HEK293 (cell line): ENCODE measurements around the gene ARL8B.
A peak's percentile ranks its signal among the peaks of the same experiment; 100 is the strongest.

Experiments used
- CTCF ChIA-PET: fragments of 350-600 bp; formaldehyde crosslinking; extraction: SDS; loops from one replicate; lab custom pipeline; 2021; ENCODE audit warnings: antibody characterized with exemption; lab: Yijun Ruan, JAX
- POLR2A ChIA-PET: fragments of 300-600 bp; formaldehyde crosslinking; extraction: SDS; loops from one replicate; lab custom pipeline; 2020; ENCODE audit warnings: antibody characterized with exemption, inconsistent platforms; lab: Yijun Ruan, JAX
- H3K27ac ChIP-seq: fragments of 200-500 bp; sonication (Bioruptor generic); 2 replicates; pipeline ENCODE4 v1.5.1; 2014; ENCODE audit warnings: low read depth, low read length, control low read depth, inconsistent platforms; ENCODE audit errors: extremely low read depth
- H3K36me3 ChIP-seq, 2 experiments: fragments of 200-500 bp in 1 of 2; sonication (Bioruptor generic) in 1 of 2; 1 replicate in 1 of 2; 2 replicates in 1 of 2; pipeline ENCODE4 v1.5.1; 2014 to 2017; ENCODE audit warnings: inconsistent platforms in 2 of 2, low read length in 2 of 2; ENCODE audit not compliant: control insufficient read depth in 2 of 2, insufficient read depth in 1 of 2
- H3K4me1 ChIP-seq: fragments of 200-500 bp; sonication (Bioruptor generic); 2 replicates; pipeline ENCODE4 v1.5.1; 2014; ENCODE audit warnings: mild to moderate bottlenecking, low read length, inconsistent platforms; ENCODE audit not compliant: control insufficient read depth, insufficient read depth
- H3K4me3 ChIP-seq: 2 replicates; pipeline ENCODE4 v1.5.1; 2011; ENCODE audit warnings: low read depth, mild to moderate bottlenecking, control low read depth, low read length, moderate library complexity
- H3K9me3 ChIP-seq: fragments of 200-500 bp; sonication (Bioruptor generic); 2 replicates; pipeline ENCODE4 v1.5.1; 2014; ENCODE audit warnings: low read depth, low read length, inconsistent platforms; ENCODE audit not compliant: control insufficient read depth, insufficient read depth
- BCL11B ChIP-seq: fragments of 450-650 bp; formaldehyde crosslinking; IDR thresholded peaks from 2 replicates; pipeline ENCODE4 v1.5.1; 2016; ENCODE audit warnings: low read depth, missing biosample characterization, missing genetic modification characterization
- CTCF ChIP-seq: fragments of 450-650 bp; formaldehyde crosslinking; IDR thresholded peaks from 2 replicates; pipeline ENCODE4 v1.5.1; 2016; ENCODE audit warnings: missing biosample characterization, missing genetic modification characterization
- MZF1 ChIP-seq: fragments of 450-650 bp; formaldehyde crosslinking; IDR thresholded peaks from 2 replicates; pipeline ENCODE4 v1.5.1; 2017; ENCODE audit warnings: missing biosample characterization, missing genetic modification characterization, borderline replicate concordance
- PBX3 ChIP-seq: sonication (generic); formaldehyde crosslinking; IDR thresholded peaks from 2 replicates; pipeline ENCODE4 v1.8.1; 2022; ENCODE audit warnings: mild to moderate bottlenecking, moderate library complexity, missing genetic modification reagents
- TRIM28 ChIP-seq: IDR thresholded peaks from 2 replicates; pipeline ENCODE4 v1.6.1; 2011; ENCODE audit warnings: low read length, control low read depth, borderline replicate concordance
- TSHZ1 ChIP-seq: fragments of 450-650 bp; formaldehyde crosslinking; IDR thresholded peaks from 2 replicates; pipeline ENCODE4 v1.5.1; 2016; ENCODE audit warnings: missing biosample characterization, missing genetic modification characterization, borderline replicate concordance
- WT1 ChIP-seq: fragments of 450-650 bp; formaldehyde crosslinking; IDR thresholded peaks from 2 replicates; pipeline ENCODE4 v1.5.1; 2016; ENCODE audit warnings: missing biosample characterization, missing genetic modification characterization
- ZBTB17 ChIP-seq: fragments of 450-650 bp; formaldehyde crosslinking; IDR thresholded peaks from 2 replicates; pipeline ENCODE4 v1.5.1; 2016; ENCODE audit warnings: missing biosample characterization, missing genetic modification characterization
- ZFP41 ChIP-seq: fragments of 450-650 bp; formaldehyde crosslinking; IDR thresholded peaks from 2 replicates; pipeline ENCODE4 v1.5.1; 2016; ENCODE audit warnings: missing biosample characterization, missing genetic modification characterization, borderline replicate concordance
- ZNF114 ChIP-seq: fragments of 450-650 bp; formaldehyde crosslinking; IDR thresholded peaks from 2 replicates; pipeline ENCODE4 v1.5.0; 2017; ENCODE audit warnings: missing biosample characterization, missing genetic modification characterization
- ZNF133 ChIP-seq: fragments of 450-650 bp; formaldehyde crosslinking; IDR thresholded peaks from 2 replicates; pipeline ENCODE4 v1.5.1; 2016; ENCODE audit warnings: missing biosample characterization, missing genetic modification characterization
- ZNF155 ChIP-seq: fragments of 450-650 bp; formaldehyde crosslinking; IDR thresholded peaks from 2 replicates; pipeline ENCODE4 v1.5.1; 2016; ENCODE audit warnings: missing biosample characterization, missing genetic modification characterization
- ZNF157 ChIP-seq: fragments of 450-650 bp; formaldehyde crosslinking; IDR thresholded peaks from 2 replicates; pipeline ENCODE4 v1.5.1; 2016; ENCODE audit warnings: missing biosample characterization, missing genetic modification characterization
- ZNF239 ChIP-seq: fragments of 450-650 bp; formaldehyde crosslinking; IDR thresholded peaks from 2 replicates; pipeline ENCODE4 v1.5.1; 2016; ENCODE audit warnings: missing biosample characterization, missing genetic modification characterization
- ZNF274 ChIP-seq, 2 experiments: fragments of 200-500 bp in 1 of 2; fragments of 450-650 bp in 1 of 2; sonication (Bioruptor generic) in 1 of 2; formaldehyde crosslinking in 1 of 2; IDR thresholded peaks; 2 replicates each; pipeline versions ENCODE4 v1.5.1 to v1.6.1; 2014 to 2016; ENCODE audit warnings: borderline replicate concordance in 1 of 2, inconsistent platforms in 1 of 2, low read length in 1 of 2, missing biosample characterization in 1 of 2, missing genetic modification characterization in 1 of 2
- ZNF324 ChIP-seq: fragments of 450-650 bp; formaldehyde crosslinking; IDR thresholded peaks from 2 replicates; pipeline ENCODE4 v1.5.1; 2016; ENCODE audit warnings: missing biosample characterization, missing genetic modification characterization
- ZNF335 ChIP-seq: fragments of 450-650 bp; formaldehyde crosslinking; conservative IDR thresholded peaks from 2 replicates; pipeline ENCODE4 v1.5.1; 2016; ENCODE audit warnings: missing biosample characterization, missing genetic modification characterization
- ZNF366 ChIP-seq: fragments of 450-650 bp; formaldehyde crosslinking; conservative IDR thresholded peaks from 2 replicates; pipeline ENCODE4 v1.5.1; 2016; ENCODE audit warnings: missing biosample characterization, missing genetic modification characterization
- ZNF529 ChIP-seq: fragments of 450-650 bp; formaldehyde crosslinking; IDR thresholded peaks from 2 replicates; pipeline ENCODE4 v1.5.1; 2017; ENCODE audit warnings: missing genetic modification characterization, missing biosample characterization; ENCODE audit not compliant: insufficient replicate concordance
- ZNF548 ChIP-seq: fragments of 450-650 bp; formaldehyde crosslinking; IDR thresholded peaks from 2 replicates; pipeline ENCODE4 v1.5.1; 2016; ENCODE audit warnings: missing biosample characterization, missing genetic modification characterization
- ZNF610 ChIP-seq: fragments of 450-650 bp; formaldehyde crosslinking; IDR thresholded peaks from 2 replicates; pipeline ENCODE4 v1.5.1; 2016; ENCODE audit warnings: missing biosample characterization, missing genetic modification characterization, borderline replicate concordance
- ZNF623 ChIP-seq: fragments of 450-650 bp; formaldehyde crosslinking; IDR thresholded peaks from 2 replicates; pipeline ENCODE4 v1.5.1; 2016; ENCODE audit warnings: missing biosample characterization, missing genetic modification characterization
- ZNF660 ChIP-seq: fragments of 450-650 bp; IDR thresholded peaks from 2 replicates; pipeline ENCODE4 v1.5.1; 2018; ENCODE audit warnings: missing biosample characterization, mild to moderate bottlenecking, missing genetic modification characterization
- ZNF704 ChIP-seq: fragments of 450-650 bp; formaldehyde crosslinking; IDR thresholded peaks from 2 replicates; pipeline ENCODE4 v1.5.1; 2016; ENCODE audit warnings: missing biosample characterization, missing genetic modification characterization
- ZXDB ChIP-seq: fragments of 450-650 bp; formaldehyde crosslinking; IDR thresholded peaks from 2 replicates; pipeline ENCODE4 v1.5.1; 2016; ENCODE audit warnings: missing biosample characterization, missing genetic modification characterization
- TF ChIP-seq, protein P1 (sequence below): fragments of 450-650 bp; formaldehyde crosslinking; IDR thresholded peaks from 2 replicates; pipeline ENCODE4 v1.5.1; 2017; ENCODE audit warnings: missing biosample characterization, missing genetic modification characterization

ARL8B gene

DNA sequence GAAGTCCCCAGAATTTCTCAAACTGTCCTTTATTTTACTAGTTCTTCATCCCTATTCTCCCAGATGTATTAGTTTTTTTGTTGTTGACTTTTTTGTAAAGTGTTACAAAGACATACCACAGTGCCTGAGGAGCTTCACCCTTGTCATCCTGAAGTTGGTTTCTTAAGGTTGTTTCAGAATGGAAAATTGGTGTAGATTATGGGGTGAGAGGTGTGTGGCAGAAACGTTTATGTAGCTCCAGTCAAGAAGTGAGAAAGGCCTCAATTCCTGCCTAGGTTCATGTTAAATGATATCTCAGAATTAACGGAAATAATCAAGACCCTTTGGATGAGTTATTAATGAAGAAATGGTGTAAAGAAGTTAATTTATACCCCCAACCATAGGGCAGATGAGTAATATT is 72.2 kb downstream of the ARL8B start:
- TF ChIP-seq MZF1 (tag by site-specific recombination) (no peak), ZNF610 (tag by site-specific recombination) (no peak), PBX3 (CRISPR knock-in tag) (no peak), ZNF623 (tag by site-specific recombination) (no peak), CTCF (no peak), ZNF155 (tag by site-specific recombination) (no peak), ZNF157 (tag by site-specific recombination) (no peak), ZNF324 (tag by site-specific recombination) (no peak), ZNF704 (tag by site-specific recombination) (no peak), ZNF548 (tag by site-specific recombination) (no peak), ZNF274 (IDR thresholded peaks at IDR 0.05; ENCODE audit: low read length) (no peak), ZNF274 (tag by site-specific recombination; IDR thresholded peaks at IDR 0.05; ENCODE audit: borderline replicate concordance) (no peak), ZFP41 (tag by site-specific recombination) (no peak), ZNF114 (no peak), ZNF529 (tag by site-specific recombination) (no peak), BCL11B (no peak), WT1 (no peak), ZNF239 (no peak)
- Histone ChIP-seq H3K36me3 (peaks cover 3 to 26% of the 10 kb centered on the region in 2 experiments; a peak in 2 of 3 replicates), H3K9me3 (no peaks in the 10 kb centered on the region), H3K27ac (no peak overlapping the region), H3K4me3 (no peak overlapping the region), H3K4me1 (peaks cover 12% of the 10 kb centered on the region)
- ChIA-PET CTCF (interaction anchor here (0.6 kb wide), 2 partner anchors 22 to 138 kb away, joined by 3 read pairs; no protein-coding TSS in a partner anchor), POLR2A (no interaction called here)

DNA sequence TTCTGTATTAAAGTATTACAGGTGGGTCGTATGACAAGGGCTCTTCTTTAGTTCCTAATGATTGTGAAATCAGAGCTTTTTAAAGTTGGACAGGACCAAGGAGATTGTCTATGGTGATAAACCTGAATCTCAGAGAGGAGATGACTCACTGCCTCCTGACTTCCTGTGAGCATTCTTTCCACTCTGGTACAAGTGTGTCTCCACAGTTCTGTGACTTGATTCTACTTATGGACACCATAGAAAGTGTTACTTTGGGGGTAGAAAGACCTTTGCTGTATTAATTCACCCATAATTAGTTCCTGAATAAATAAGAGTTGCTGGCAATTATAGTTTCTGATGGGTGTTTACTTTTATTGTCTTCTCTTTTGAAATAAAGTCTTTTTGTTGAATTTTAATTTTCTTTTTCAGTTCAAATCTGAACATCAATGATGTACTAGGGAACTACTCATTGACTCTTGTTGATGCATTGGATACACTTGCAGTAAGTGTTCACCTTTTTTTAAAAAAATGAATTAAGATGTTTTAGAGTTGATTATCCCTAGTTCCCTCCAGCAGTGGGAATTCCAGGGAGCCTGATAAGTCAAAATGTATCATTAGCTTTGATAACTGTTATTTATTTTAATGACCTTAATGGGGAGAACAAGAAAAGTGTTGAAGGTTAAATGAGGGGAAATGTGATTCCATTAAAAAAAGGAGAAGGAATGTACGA is 72.9 kb downstream of the ARL8B start:
- POLR2A ChIA-PET = no interaction called here
- TF ChIP-seq ZNF660 (tag by site-specific recombination) (peak; percentile 27; the same call in 1 of the 2 replicates), ZNF335 (tag by site-specific recombination) (0 out of 2 replicates have a peak, but pooled peaks have one; percentile 29), ZBTB17 (tag by site-specific recombination) (peak; percentile 25; the same call in 1 of the 2 replicates), TSHZ1 (peak; percentile 35; the same call in 1 of the 2 replicates), ZXDB (no peak), TRIM28 (peak; percentile 49; the same call in 1 of the 2 replicates), ZNF133 (tag by site-specific recombination) (no peak), ZNF366 (tag by site-specific recombination) (peak; percentile 68), ZNF529 (tag by site-specific recombination) (no peak)
- TF ChIP-seq, protein P1, sequence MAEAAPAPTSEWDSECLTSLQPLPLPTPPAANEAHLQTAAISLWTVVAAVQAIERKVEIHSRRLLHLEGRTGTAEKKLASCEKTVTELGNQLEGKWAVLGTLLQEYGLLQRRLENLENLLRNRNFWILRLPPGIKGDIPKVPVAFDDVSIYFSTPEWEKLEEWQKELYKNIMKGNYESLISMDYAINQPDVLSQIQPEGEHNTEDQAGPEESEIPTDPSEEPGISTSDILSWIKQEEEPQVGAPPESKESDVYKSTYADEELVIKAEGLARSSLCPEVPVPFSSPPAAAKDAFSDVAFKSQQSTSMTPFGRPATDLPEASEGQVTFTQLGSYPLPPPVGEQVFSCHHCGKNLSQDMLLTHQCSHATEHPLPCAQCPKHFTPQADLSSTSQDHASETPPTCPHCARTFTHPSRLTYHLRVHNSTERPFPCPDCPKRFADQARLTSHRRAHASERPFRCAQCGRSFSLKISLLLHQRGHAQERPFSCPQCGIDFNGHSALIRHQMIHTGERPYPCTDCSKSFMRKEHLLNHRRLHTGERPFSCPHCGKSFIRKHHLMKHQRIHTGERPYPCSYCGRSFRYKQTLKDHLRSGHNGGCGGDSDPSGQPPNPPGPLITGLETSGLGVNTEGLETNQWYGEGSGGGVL (tag by site-specific recombination) = 0 out of 2 replicates have a peak, but pooled peaks have one; percentile 21

More for the DNA sequence above, 72.9 kb downstream of the ARL8B start:
- H3K4me3 ChIP-seq = no peak overlapping the region
- peaks cover 7 to 32% of the 10 kb centered on the region in 2 experiments; a peak in 2 of 3 replicates for H3K36me3 ChIP-seq
- H3K27ac ChIP-seq = no peak overlapping the region
- H3K9me3 ChIP-seq = no peaks in the 10 kb centered on the region
- CTCF ChIA-PET = interaction anchor here (0.6 kb wide), 1 partner anchor 137 kb away, joined by 3 read pairs; no protein-coding TSS in a partner anchor
- peaks cover 12% of the 10 kb centered on the region for H3K4me1 ChIP-seq
